GM12878 (cell line): Measurements from ENCODE around the gene SGSM2. TPM values are rescaled to one million over a fixed set of nuclear protein-coding genes. Genes with fewer than 3 reads are reported as not detected.

Experiments
- CBX5 ChIP-seq: sonication (generic); IDR thresholded peaks from 2 replicates; pipeline ENCODE4 v1.6.1; 2016; ENCODE audit warnings: low read depth, moderate library complexity, mild to moderate bottlenecking, inconsistent platforms
- CREM ChIP-seq: IDR thresholded peaks from 2 replicates; pipeline ENCODE4 v1.6.1; 2014; ENCODE audit warnings: antibody characterized with exemption, low read depth
- FOXM1 ChIP-seq: IDR thresholded peaks from 2 replicates; pipeline ENCODE4 v1.6.1; 2012; ENCODE audit warnings: low read depth, mild to moderate bottlenecking, inconsistent platforms, low read length, moderate library complexity
- HDAC2 ChIP-seq: fragments of 200-600 bp; sonication (generic); IDR thresholded peaks from 2 replicates; pipeline ENCODE4 v1.6.1; 2017
- HSF1 ChIP-seq: fragments of 150-350 bp; IDR thresholded peaks from 2 replicates; pipeline ENCODE4 v1.6.1; 2014; ENCODE audit warnings: mild to moderate bottlenecking, low read depth, low read length
- JUNB ChIP-seq: IDR thresholded peaks from 2 replicates; pipeline ENCODE4 v1.6.1; 2016; ENCODE audit warnings: antibody characterized with exemption, mild to moderate bottlenecking
- MAX ChIP-seq: IDR thresholded peaks from 2 replicates; pipeline ENCODE4 v1.6.1; 2012; ENCODE audit warnings: low read depth, low read length, improper control_type of control experiment
- NKRF ChIP-seq: fragments of 450-650 bp; conservative IDR thresholded peaks from 2 replicates; pipeline ENCODE4 v1.6.1; 2017; ENCODE audit warnings: mild to moderate bottlenecking, moderate library complexity
- PAX8 ChIP-seq: fragments of 450-650 bp; IDR thresholded peaks from 2 replicates; pipeline ENCODE4 v1.6.1; 2017; ENCODE audit warnings: mild to moderate bottlenecking, moderate library complexity
- POLR2AphosphoS2 ChIP-seq: IDR thresholded peaks from 2 replicates; pipeline ENCODE4 v1.6.1; 2011; ENCODE audit warnings: low read depth, mild to moderate bottlenecking, low read length, improper control_type of control experiment, moderate library complexity
- RBBP5 ChIP-seq: fragments of 200-600 bp; sonication (generic); conservative IDR thresholded peaks from 2 replicates; pipeline ENCODE4 v1.6.1; 2016
- SUPT20H ChIP-seq: IDR thresholded peaks from 2 replicates; pipeline ENCODE4 v1.6.1; 2011; ENCODE audit warnings: low read depth, mild to moderate bottlenecking, low read length, moderate library complexity, borderline replicate concordance; ENCODE audit not compliant: control insufficient read depth
- TARDBP ChIP-seq: IDR thresholded peaks from 2 replicates; pipeline ENCODE4 v1.6.1; 2016; ENCODE audit warnings: borderline replicate concordance
- TBL1XR1 ChIP-seq: IDR thresholded peaks from 2 replicates; pipeline ENCODE4 v1.6.1; 2012; ENCODE audit warnings: low read depth, low read length, improper control_type of control experiment
- ZBED1 ChIP-seq: IDR thresholded peaks from 2 replicates; pipeline ENCODE4 v1.6.1; 2016; ENCODE audit warnings: borderline replicate concordance
- ZBTB4 ChIP-seq: fragments of 450-650 bp; formaldehyde crosslinking; IDR thresholded peaks from 2 replicates; pipeline ENCODE4 v1.4.0; 2022; ENCODE audit warnings: mild to moderate bottlenecking, moderate library complexity
- ZBTB40 ChIP-seq: fragments of 450-650 bp; IDR thresholded peaks from 2 replicates; pipeline ENCODE4 v1.6.1; 2016; ENCODE audit warnings: mild to moderate bottlenecking, moderate library complexity, borderline replicate concordance
- ZNF207 ChIP-seq: fragments of 450-650 bp; IDR thresholded peaks from 2 replicates; pipeline ENCODE4 v1.6.1; 2014; ENCODE audit warnings: antibody characterized with exemption, mild to moderate bottlenecking, borderline replicate concordance
- ZNF384 ChIP-seq: IDR thresholded peaks from 2 replicates; pipeline ENCODE4 v1.6.1; 2012; ENCODE audit warnings: low read depth, mild to moderate bottlenecking, low read length, improper control_type of control experiment, borderline replicate concordance
- polyA plus RNA-seq, 11 experiments: library from polyadenylated mRNA; depleted of rRNA in 4 of 11; unstranded in 6 of 11; stranded (reverse) in 5 of 11; fragments of >200 nt; fragmentation: Nextera tagmentation in 4 of 11; fragmentation: Illumina TruSeq in 1 of 11; extraction: Ambion mirVana in 4 of 11; extraction: Trizol in 1 of 11; gene quantifications; 1 replicate in 1 of 11; 2 replicates in 10 of 11; pipeline versions ENCODE4 v1.2.1 to v1.2.3, GENCODE V29; 2011 to 2016; ENCODE audit warnings: inconsistent platforms in 2 of 11, missing spikeins in 2 of 11, low read depth in 1 of 11
- total RNA-seq, 4 experiments: library from RNA; depleted of rRNA in 3 of 4; stranded (reverse); fragments of >200 nt in 3 of 4; fragmentation: Illumina TruSeq in 1 of 4; extraction: Trizol in 1 of 4; gene quantifications; 2 replicates each; pipeline versions ENCODE4 v1.2.1 to v1.2.3, GENCODE V29; 2013 to 2021

The SGSM2 gene
- total and polyA plus RNA-seq, 10 of the 15 experiments (the other 5 are each of a cell fraction or from before 2014, with no cell fraction given), result 0.50 to 50.9 (median 18.5) TPM

GRCh38 chr17:2401426-2402221 lies 64.3 kb downstream of the SGSM2 start (continued):
- TF ChIP-seq ZBTB40 (peak; percentile 66), ZNF384 (no peak), ZNF207 (no peak), RBBP5 (no peak), HDAC2 (no peak), SUPT20H (no peak), HSF1 (no peak), CBX5 (peak; percentile 44; the same call in 1 of the 2 replicates), JUNB (no peak), TBL1XR1 (no peak), ZBTB4 (CRISPR knock-in tag) (no peak), NKRF (peak; percentile 97), CREM (peak; percentile 94), TARDBP (0 out of 2 replicates have a peak, but pooled peaks have one; percentile 18), FOXM1 (no peak), ZBED1 (peak; percentile 99), PAX8 (no peak), POLR2AphosphoS2 (peak; percentile 62; the same call in 1 of the 2 replicates), MAX (peak; percentile 99)
